Measurements from ENCODE around the gene HOXC13. TPM values are rescaled to one million over a fixed set of nuclear protein-coding genes. Genes with fewer than 3 reads are reported as not detected.

HOXC13 gene
- total RNA-seq, 1 experiment from 2014 or later: 7.5 TPM

DNA sequence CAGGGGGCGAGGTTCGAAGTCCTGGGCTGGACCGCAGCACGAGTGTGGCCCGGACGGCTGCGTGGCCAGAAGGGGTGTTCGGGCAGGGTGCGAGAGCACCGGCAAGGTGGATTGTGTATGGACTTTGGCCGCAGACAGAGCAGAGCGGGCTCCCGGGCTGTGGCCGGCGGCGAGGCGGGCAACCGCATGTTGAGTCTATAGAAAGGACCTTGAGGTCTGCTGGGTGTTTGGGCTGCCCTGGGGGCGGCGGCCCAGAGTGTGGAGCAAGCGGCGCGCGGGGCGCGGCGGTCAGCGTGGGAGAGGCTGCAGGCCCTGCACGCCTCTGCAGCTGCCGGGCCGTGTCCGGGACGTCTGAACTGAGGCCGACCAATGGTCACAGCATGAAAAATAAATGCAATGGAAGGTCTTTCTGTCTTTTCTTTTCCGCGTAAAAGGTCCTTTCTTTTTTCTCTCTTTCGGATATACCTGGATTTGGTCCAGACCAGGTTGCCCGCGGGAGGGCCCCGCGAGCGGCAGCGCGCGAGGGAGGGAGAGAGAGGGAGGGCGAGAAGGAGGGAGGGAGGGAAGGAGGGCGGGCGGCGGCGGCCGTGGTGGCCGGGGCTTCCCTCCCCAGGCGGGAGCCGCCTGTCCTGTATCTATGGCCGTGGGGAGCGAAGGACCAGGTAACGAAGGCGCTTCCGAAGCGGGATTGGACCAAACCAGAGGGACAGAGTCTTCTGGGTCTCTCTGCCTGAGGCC lies 55.8 kb downstream of the HOXC13 start:
- no peak for DNase-seq (ENCODE audit: low spot score)

GRCh38 chr12:53995002-53995377 lies 56.4 kb downstream of the HOXC13 start:
- no peak for DNase-seq (ENCODE audit: low spot score)

GRCh38 chr12:53995378-53996239 lies 57.0 kb downstream of the HOXC13 start:
- no peak for DNase-seq (ENCODE audit: low spot score)

Other genes with a start within 250 kb of the HOXC13 start
- gene CALCOCO1, start 211.4 kb upstream of the HOXC13 start, total RNA-seq (2014; rRNA removed; shearing (Covaris generic)): 36.8 and 40.2 TPM in 2 replicates
- gene CISTR, start 186.9 kb upstream of the HOXC13 start, total RNA-seq (2014; rRNA removed; shearing (Covaris generic)): not detected in 2 replicates
- not detected in 2 replicates for gene HOXC12, start 16.1 kb downstream of the HOXC13 start, total RNA-seq (2014; rRNA removed; shearing (Covaris generic))
- 1.0 and 2.3 TPM in 2 replicates for gene HOXC11, start 34.3 kb downstream of the HOXC13 start, total RNA-seq (2014; rRNA removed; shearing (Covaris generic))
- gene HOTAIR, start 36.1 kb downstream of the HOXC13 start, total RNA-seq (2014; rRNA removed; shearing (Covaris generic)): 8.4 and 9.8 TPM in 2 replicates
- gene HOXC10, start 46.3 kb downstream of the HOXC13 start, total RNA-seq (2014; rRNA removed; shearing (Covaris generic)): 4.4 and 4.9 TPM in 2 replicates
- gene HOXC9, start 61.3 kb downstream of the HOXC13 start, total RNA-seq (2014; rRNA removed; shearing (Covaris generic)): 6.3 and 11.0 TPM in 2 replicates
- not detected in 2 replicates for gene HOXC8, start 70.2 kb downstream of the HOXC13 start, total RNA-seq (2014; rRNA removed; shearing (Covaris generic))
- gene HOXC6, start 89.6 kb downstream of the HOXC13 start, total RNA-seq (2014; rRNA removed; shearing (Covaris generic)): 0.31 and 2.5 TPM in 2 replicates
- 0.57 TPM in 1 of 2 replicates, not detected in the other for gene HOXC5, start 94.2 kb downstream of the HOXC13 start, total RNA-seq (2014; rRNA removed; shearing (Covaris generic))
- not detected in 2 replicates for gene HOXC4, start 115.0 kb downstream of the HOXC13 start, total RNA-seq (2014; rRNA removed; shearing (Covaris generic))